ENCODE data around the gene DOCK4. TPM values are rescaled to one million over a fixed set of nuclear protein-coding genes. Genes with fewer than 3 reads are reported as not detected.

Gene DOCK4
- total RNA-seq, 1 donor from 2014 or later = 60.3 TPM

DNA sequence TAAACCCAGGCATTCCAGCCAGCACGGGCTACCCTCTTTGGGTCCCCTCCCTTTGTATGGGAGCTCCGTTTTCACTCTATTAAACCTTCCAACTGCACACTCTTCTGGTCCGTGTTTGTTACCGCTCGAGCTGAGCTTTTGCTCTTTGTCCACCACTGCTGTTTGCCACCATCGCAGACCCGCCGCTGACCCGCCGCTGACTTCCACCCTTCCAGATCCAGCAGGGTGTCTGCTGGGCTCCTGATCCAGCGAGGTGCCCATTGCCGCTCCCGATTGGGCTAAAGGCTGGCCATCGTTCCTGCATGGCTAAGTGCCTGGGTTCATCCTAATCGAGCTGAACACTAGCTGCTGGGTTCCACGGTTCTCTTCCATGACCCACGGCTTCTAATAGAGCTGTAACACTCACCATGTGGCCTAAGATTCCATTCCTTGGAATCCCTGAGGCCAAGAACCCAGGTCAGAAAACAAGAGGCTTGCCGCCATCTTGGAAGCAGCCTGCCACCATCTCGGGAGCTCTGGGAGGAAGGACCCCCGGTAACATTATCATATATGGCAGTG, 14.8 kb upstream of the DOCK4 start:
- H3K4me3 Mint-ChIP-seq (ENCODE audit: unreplicated experiment) = no peak overlapping the region
- no peaks in the 10 kb centered on the region for H3K27me3 Mint-ChIP-seq (ENCODE audit: unreplicated experiment)
- H3K4me1 Mint-ChIP-seq (ENCODE audit: low read depth, unreplicated experiment) = no peaks in the 10 kb centered on the region
- no peaks in the 10 kb centered on the region for H3K9me3 Mint-ChIP-seq (ENCODE audit: unreplicated experiment)
- TF ChIP-seq, protein P1, sequence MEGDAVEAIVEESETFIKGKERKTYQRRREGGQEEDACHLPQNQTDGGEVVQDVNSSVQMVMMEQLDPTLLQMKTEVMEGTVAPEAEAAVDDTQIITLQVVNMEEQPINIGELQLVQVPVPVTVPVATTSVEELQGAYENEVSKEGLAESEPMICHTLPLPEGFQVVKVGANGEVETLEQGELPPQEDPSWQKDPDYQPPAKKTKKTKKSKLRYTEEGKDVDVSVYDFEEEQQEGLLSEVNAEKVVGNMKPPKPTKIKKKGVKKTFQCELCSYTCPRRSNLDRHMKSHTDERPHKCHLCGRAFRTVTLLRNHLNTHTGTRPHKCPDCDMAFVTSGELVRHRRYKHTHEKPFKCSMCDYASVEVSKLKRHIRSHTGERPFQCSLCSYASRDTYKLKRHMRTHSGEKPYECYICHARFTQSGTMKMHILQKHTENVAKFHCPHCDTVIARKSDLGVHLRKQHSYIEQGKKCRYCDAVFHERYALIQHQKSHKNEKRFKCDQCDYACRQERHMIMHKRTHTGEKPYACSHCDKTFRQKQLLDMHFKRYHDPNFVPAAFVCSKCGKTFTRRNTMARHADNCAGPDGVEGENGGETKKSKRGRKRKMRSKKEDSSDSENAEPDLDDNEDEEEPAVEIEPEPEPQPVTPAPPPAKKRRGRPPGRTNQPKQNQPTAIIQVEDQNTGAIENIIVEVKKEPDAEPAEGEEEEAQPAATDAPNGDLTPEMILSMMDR (IDR thresholded peaks at IDR 0.05; ENCODE audit: partially characterized antibody, unreplicated experiment) = no peak
- DNase-seq = no peak
- no peak overlapping the region for H3K27ac Mint-ChIP-seq (ENCODE audit: unreplicated experiment)
- peaks cover 13% of the 10 kb centered on the region for H3K36me3 Mint-ChIP-seq (ENCODE audit: unreplicated experiment)

DNA sequence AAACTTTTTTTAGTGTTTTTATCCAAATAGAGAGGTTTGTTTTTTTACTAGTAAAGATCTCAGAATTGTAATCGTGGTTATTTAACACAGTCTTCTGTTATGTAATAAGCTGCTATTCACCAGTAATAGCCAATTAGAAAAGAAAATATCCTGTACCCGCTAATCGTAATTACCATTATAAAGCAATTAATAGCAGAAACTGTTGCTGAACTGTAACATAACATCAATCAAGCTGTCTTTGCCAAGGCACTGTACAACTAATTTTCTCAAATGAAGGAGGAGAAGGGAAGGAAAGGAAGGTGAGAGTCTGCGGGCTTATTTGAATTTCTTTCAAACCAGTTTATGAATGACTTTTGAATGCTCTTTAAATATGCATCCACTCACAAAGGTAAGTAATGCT, 9.6 kb upstream of the DOCK4 start:
- H3K9me3 Mint-ChIP-seq (ENCODE audit: unreplicated experiment) = no peaks in the 10 kb centered on the region
- H3K4me3 Mint-ChIP-seq (ENCODE audit: unreplicated experiment) = no peak overlapping the region
- H3K4me1 Mint-ChIP-seq (ENCODE audit: low read depth, unreplicated experiment) = no peaks in the 10 kb centered on the region
- no peak overlapping the region for H3K27ac Mint-ChIP-seq (ENCODE audit: unreplicated experiment)
- no peak for DNase-seq
- no peaks in the 10 kb centered on the region for H3K36me3 Mint-ChIP-seq (ENCODE audit: unreplicated experiment)
- TF ChIP-seq, protein P1 (IDR thresholded peaks at IDR 0.05; ENCODE audit: partially characterized antibody, unreplicated experiment) = no peak
- H3K27me3 Mint-ChIP-seq (ENCODE audit: unreplicated experiment) = no peaks in the 10 kb centered on the region

DNA sequence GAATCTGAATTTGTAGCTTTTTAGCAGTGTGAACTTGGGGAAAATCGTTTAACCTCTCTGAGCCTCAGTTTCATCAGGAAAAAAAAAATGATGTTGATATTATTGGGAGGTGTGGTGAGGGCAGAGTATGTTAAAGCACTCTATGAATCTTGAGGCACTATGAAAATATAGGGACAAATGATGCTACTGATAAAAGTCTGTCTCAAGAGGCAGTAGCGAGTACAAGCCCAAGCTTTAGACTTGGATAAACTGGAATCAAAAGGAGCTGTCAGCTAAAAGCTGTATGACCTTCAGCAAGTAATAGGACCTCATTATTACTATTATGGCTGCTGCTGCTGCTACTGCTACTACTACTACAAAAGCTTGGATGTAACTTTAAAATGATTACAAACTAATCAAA, 8.7 kb upstream of the DOCK4 start:
- H3K36me3 Mint-ChIP-seq (ENCODE audit: unreplicated experiment) = no peaks in the 10 kb centered on the region
- no peaks in the 10 kb centered on the region for H3K27me3 Mint-ChIP-seq (ENCODE audit: unreplicated experiment)
- H3K27ac Mint-ChIP-seq (ENCODE audit: unreplicated experiment) = no peak overlapping the region
- no peak overlapping the region for H3K4me3 Mint-ChIP-seq (ENCODE audit: unreplicated experiment)
- no peak for DNase-seq
- H3K4me1 Mint-ChIP-seq (ENCODE audit: low read depth, unreplicated experiment) = no peaks in the 10 kb centered on the region
- TF ChIP-seq, protein P1 (IDR thresholded peaks at IDR 0.05; ENCODE audit: partially characterized antibody, unreplicated experiment) = no peak
- H3K9me3 Mint-ChIP-seq (ENCODE audit: unreplicated experiment) = no peaks in the 10 kb centered on the region

DNA sequence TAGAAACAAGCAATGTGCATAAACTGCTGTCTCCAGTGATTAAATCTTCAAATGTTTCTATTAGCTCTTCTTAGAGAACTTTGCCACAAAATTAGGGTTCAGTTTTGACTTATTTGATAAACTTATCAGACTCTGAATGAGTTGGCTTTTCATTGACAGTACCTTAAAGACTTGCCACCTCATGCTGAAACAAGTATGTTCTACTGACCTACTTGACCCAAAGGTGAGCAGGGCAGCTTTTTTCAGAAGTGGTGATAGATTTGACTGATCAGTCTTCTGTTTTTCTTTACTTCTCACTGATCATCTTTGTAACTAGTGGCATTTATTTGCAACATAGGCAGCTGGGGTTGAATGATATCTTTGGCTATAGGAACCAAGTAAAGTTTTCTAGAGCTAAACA, 8.1 kb upstream of the DOCK4 start:
- Mint-ChIP-seq H3K27me3 (ENCODE audit: unreplicated experiment) (no peaks in the 10 kb centered on the region), H3K4me1 (ENCODE audit: low read depth, unreplicated experiment) (peaks cover 2% of the 10 kb centered on the region), H3K4me3 (ENCODE audit: unreplicated experiment) (no peak overlapping the region), H3K36me3 (ENCODE audit: unreplicated experiment) (no peaks in the 10 kb centered on the region), H3K9me3 (ENCODE audit: unreplicated experiment) (no peaks in the 10 kb centered on the region), H3K27ac (ENCODE audit: unreplicated experiment) (no peak overlapping the region)
- DNase-seq = no peak
- TF ChIP-seq, protein P1 (IDR thresholded peaks at IDR 0.05; ENCODE audit: partially characterized antibody, unreplicated experiment) = no peak

DNA sequence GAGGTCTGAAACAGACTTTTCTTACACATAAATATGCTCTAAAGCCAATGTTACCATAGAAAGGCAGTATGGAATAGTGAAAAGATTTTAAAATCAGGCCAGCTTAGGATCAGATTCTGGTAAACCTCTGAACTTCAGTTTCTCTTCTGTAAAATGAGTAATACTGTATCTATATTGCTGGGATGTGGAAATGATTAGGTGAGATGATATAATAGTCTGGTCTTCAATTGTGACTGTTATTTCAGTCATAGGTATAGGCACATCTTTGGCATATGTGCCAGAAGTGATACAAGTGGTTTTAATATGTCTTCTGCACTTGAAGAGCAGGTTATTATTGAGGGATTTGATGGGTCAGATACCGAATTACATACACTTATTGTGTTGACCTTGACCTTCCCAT, 7.5 kb upstream of the DOCK4 start:
- no peak for DNase-seq
- TF ChIP-seq, protein P1 (IDR thresholded peaks at IDR 0.05; ENCODE audit: partially characterized antibody, unreplicated experiment) = no peak
- Mint-ChIP-seq H3K27ac (ENCODE audit: unreplicated experiment) (no peak overlapping the region), H3K36me3 (ENCODE audit: unreplicated experiment) (no peaks in the 10 kb centered on the region), H3K9me3 (ENCODE audit: unreplicated experiment) (no peaks in the 10 kb centered on the region), H3K4me1 (ENCODE audit: low read depth, unreplicated experiment) (peaks cover 2% of the 10 kb centered on the region), H3K27me3 (ENCODE audit: unreplicated experiment) (no peaks in the 10 kb centered on the region), H3K4me3 (ENCODE audit: unreplicated experiment) (no peak overlapping the region)
